GM19438 (cell line): ENCODE results near the gene PTPRA.
"Not testable (repeated sequence)": the region's sequence is repeated elsewhere in the genome, so short reads cannot be mapped to it uniquely, and the experiment has no call there.

Experiments used
- ATAC-seq: cut with Tn5 transposase; IDR thresholded peaks from one replicate; pipeline ENCODE4 v1.9.1; 2021; ENCODE audit warnings: low read depth; ENCODE audit not compliant: unreplicated experiment

The PTPRA gene

DNA sequence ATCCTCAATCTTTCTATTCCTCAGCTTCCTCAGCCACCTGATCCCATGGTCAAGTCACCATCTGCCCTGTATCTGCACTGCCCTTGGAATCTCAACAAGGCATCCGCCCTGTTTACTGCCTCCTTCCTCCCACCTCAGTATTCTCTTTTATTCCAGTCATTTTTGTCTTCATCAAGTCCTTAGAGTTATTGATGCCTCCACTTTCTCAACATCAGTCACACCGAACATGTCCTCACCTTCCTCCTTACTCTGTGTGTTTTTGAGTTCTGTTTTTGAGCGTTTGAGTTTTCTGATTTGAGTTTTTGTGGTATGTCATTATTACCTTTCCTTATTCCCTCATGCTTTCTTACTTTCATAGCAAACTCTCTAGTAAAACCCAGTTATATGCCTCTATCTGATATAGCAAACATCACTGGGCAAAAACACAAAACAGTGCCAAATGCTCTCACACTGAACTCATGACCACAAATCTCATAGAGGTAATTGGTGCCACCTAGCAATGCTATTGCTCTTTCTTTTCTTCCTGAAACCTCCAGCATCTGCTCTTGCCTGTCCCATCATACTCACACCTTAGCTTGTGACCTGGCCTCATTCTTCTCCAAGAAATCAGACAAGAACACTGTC lies 158.4 kb downstream of the PTPRA start:
- ATAC-seq: no peak

DNA sequence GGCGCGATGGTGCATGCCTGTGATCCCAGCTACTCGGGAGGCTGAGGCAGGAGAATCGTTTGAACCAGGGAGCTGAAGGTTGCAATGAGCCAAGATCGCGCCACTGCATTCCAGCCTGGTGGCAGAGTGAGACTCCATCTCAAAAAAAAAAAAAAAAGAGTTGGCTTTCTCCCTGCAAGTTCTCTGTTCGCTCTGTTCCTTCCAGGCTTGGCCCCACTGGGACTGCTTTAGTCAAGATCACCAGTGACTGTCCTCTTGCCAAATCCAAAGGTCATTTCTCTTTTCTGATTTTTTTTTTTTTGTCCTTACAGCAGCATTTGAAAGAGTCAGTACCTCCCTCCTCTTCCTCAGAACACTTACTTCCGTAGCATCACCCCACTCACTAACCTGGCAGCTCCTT lies 159.3 kb downstream of the PTPRA start:
- no peak for ATAC-seq

DNA sequence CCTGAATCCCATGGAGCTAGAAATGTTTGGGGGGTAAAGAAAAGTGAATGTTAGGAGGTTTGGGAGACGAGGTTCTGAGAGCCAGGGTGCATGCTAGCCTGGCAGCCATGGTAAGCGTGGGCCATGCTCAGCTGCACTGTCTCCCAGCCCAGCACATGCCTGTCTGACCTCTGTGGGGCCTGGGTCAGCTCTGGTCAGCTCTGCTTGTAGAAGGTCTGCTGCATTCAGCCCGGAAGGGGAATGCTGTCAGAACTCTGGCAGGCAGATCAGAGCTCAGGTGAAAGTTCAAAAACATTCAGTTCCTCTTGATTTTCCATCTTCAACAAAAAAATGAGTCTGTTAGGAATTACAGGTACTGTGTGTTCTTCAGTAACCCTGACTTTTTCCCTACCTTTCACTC lies 164.4 kb downstream of the PTPRA start:
- no peak for ATAC-seq

DNA sequence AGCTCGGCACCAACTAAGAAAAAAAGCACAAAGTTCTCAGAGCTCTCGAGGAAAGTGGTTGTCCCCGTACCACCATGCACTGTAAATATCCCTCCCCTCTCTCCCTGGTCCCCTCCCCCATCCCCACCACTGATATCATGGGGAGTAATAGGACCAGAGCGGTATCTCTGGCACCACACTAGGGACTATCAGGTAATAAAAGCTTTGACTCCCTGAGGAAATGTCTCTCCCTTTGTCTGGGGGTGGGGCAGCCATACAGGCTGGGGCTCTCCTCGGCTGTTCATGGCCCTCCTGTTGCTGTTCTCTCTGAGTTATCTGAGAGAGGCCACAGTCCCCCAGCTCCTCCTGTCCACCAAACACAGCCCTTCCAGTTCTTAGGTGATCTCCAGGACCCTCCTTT lies 165.2 kb downstream of the PTPRA start:
- ATAC-seq: no peak

DNA sequence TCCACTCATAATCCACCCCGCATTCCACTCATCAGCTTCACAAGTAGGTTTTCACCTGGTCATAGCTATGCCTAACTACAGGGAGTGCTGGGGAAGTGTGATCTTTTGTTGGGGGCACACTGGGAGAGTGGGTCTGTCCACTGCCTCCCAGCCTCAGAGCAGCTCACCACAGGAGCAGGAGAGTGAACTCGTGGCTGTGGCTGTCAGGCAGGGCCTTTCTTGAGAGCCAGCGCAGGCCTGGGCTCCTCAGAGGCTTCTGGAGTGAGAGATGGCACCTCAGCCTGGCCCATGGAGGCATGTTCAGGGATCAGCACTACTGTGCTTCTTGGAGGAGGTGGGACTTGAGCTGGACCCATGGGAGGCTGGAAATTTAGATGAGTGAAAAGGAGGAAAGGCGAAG lies 166.1 kb downstream of the PTPRA start:
- ATAC-seq: no peak

GRCh38 chr20:3040086-3040485 lies 166.8 kb downstream of the PTPRA start:
- no peak for ATAC-seq

GRCh38 chr20:3041854-3042409 lies 168.7 kb downstream of the PTPRA start:
- no peak for ATAC-seq

GRCh38 chr20:3042625-3043024 lies 169.3 kb downstream of the PTPRA start:
- ATAC-seq: no peak

DNA sequence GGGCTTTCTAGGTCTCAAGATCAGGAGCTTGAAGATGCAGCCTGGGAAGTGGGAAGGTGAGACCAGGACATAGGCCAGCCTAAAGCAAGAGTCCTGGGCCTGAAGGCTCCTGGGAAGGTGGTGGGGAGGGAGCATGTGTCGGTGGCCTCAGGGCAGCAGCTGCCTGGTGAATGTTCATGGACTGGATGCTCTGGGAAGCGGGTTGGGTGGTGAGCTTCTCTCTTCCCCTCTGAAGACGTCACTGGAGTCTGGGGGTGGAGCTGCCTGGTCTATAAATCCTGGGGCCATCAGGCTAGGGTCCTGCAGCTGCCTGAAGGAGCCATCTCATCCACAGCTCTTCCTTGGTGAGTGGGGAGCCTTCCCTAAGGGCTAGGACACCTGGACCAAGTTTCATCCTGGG lies 170.0 kb downstream of the PTPRA start, which contains the start of gene GNRH2:
TSS of gene GNRH2 (plus strand) at position 301 of the 400 bp plus-strand sequence. CDS start 793 bp downstream, outside the sequence.
- ATAC-seq: no peak

DNA sequence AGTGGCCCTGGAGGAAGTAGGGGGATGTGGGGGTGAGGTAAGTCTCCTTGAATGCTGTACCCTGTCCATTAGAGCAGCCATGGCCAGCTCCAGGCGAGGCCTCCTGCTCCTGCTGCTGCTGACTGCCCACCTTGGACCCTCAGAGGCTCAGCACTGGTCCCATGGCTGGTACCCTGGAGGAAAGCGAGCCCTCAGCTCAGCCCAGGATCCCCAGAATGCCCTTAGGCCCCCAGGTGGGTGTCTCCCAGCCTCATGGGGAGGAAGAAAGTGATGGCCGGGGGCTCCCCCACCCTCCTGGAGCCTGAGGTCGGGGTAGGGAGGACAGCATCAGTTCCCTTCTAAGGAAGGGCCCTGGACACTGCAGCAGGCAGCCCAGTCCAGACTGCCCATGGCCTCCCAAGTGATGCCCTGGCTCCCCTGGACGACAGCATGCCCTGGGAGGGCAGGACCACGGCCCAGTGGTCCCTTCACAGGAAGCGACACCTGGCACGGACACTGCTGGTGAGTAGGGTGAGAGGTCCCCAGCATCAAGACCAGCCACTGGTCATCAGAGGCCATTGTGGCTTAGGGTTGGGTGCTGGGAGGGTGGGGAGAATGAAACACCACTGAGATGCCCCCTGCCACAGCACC lies 171.2 kb downstream of the PTPRA start:
- ATAC-seq: no peak

- peak; percentile 52 for ATAC-seq
These were observed 171.9 kb downstream of the PTPRA start for GRCh38 chr20:3045042-3045815.

DNA sequence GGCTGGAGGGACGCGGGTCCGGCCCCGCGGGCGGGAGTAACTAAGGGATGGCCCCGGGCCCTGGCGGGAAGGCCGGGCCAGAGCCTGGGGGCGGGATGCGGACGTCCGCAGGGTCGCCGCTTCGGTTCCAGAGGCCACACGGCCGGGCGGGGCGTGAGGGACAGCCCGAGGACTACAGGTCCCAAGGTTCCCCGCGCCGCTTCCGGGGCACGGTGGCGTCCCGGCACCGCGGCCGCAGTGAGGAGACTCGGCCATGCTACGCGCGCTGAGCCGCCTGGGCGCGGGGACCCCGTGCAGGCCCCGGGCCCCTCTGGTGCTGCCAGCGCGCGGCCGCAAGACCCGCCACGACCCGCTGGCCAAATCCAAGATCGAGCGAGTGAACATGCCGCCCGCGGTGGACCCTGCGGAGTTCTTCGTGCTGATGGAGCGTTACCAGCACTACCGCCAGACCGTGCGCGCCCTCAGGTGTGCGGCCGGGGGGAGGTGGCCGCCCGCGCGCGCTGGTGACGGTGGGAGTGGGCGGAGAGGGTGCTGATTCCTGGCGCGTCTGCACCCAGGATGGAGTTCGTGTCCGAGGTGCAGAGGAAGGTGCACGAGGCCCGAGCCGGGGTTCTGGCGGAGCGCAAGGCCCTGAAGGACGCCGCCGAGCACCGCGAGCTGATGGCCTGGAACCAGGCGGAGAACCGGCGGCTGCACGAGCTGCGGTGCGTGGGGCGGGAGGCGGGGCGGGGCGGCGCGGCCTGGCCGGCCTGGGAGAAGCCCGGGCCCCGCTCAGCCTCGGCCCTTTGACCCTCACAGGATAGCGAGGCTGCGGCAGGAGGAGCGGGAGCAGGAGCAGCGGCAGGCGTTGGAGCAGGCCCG lies 172.8 kb downstream of the PTPRA start, which contains the start of gene MRPS26:
TSS of gene MRPS26 (plus strand) at position 237 of the 861 bp plus-strand sequence. CDS start at position 254, 17 bp downstream.
- ATAC-seq: peak; percentile 82

GRCh38 chr20:3046677-3047462 lies 173.6 kb downstream of the PTPRA start:
- ATAC-seq: no peak

GRCh38 chr20:3047486-3048419 lies 174.5 kb downstream of the PTPRA start:
- ATAC-seq: no peak

DNA sequence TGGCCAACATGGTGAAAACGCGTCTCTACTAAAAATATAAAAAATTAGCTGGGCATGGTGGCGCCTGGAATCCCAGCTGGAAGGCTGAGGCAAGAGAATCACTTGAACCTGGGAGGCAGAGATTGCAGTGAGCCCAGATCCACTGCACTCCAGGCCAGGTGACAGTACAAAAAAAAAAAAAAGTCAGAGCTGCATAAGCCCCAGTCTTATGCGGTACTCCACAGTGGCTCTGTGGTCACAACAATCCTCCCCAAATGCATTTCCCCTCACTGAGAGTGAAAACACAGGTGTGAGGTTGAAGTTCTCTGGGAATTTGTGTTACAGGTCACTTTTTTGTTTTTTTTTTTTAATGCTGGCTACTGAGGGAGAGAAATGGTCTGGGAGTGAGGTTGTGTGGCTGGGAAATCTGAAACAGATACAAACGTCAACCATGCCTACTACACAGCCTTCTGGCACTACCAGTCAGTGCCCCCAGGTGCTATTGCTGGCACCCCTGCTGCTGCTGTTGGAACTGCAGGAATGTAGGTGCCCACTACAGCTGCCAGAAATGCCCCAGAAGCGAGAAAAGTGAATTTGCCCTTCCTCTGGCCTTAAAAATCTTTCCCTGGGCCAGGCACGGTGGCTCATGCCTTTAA lies 178.2 kb downstream of the PTPRA start:
- no peak for ATAC-seq

DNA sequence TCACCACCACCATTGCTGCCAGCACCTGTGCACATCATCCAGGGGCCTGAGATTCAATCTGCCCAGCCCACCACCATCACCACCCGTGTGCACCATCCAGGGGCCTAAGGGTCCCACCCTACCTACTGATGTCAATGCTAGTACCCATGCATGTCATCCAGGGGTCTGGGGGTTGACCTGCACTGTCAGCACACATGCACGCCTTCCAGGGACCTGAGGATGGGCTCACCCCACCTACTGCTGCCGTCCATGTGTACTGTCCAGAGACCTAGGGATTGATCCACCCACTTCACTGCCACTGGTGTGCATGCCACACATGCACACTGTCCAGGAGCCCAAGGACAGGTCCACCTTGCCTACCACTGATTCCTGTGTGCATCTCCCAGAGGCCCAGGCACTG lies 186.2 kb downstream of the PTPRA start:
- ATAC-seq: no peak

- not testable (repeated sequence) for ATAC-seq
These were observed 190.8 kb downstream of the PTPRA start for GRCh38 chr20:3064119-3064518.
